ENCODE measurements around the gene ARL15. TPM values are rescaled to one million over a fixed set of nuclear protein-coding genes. Genes with fewer than 3 reads are reported as not detected.

ARL15 gene
- total and polyA plus RNA-seq, 2 donors (not counting 3 experiments of a cell fraction or from before 2014, with no cell fraction given), result 11.9 to 24.4 TPM

DNA sequence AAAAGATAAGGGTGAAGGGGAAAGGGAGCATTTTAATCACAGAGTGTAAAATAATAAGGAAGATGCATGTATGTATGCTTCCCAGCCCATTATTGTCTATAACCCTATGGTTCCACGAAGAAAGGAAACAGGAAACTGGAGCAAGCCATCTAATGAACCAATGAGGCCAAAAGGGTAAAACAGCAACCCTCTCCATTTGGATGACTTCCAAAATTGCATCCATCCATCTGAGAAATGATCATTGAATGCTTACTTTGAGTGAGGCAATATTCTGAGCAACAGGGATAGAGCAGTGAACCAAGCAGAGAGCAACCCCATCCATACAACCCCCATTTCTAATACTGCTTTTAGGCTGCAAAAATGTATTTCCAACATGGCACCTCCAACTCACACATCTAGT, 46.9 kb downstream of the ARL15 start:
- CTCF ChIA-PET, result no interaction called here
- Histone ChIP-seq H3K4me2 (ENCODE audit: insufficient read depth, low read length) (no peak overlapping the region), H4K20me1 (replicated peaks; ENCODE audit: control insufficient read depth, extremely low read depth, insufficient read depth, low read length) (no peaks in the 10 kb centered on the region), H3K36me3 (ENCODE audit: control insufficient read depth in 2 of 2, extremely low read depth in 1 of 2, insufficient read depth in 2 of 2, low read length in 2 of 2) (no peaks in the 10 kb centered on the region), H3K27me3 (ENCODE audit: control insufficient read depth in 2 of 2, insufficient read depth in 2 of 2, low read length in 2 of 2) (no peaks in the 10 kb centered on the region), H3K27ac (ENCODE audit: insufficient read depth, low read depth, low read length) (no peak overlapping the region), H3K4me3 (replicated peaks in 1 of 3; ENCODE audit: insufficient read depth in 1 of 3, low read depth in 1 of 3, low read length in 3 of 3) (no peak overlapping the region), H3K9me1 (replicated peaks; ENCODE audit: control insufficient read depth, extremely low read depth, insufficient read depth, low read length) (no peaks in the 10 kb centered on the region), H3K9ac (replicated peaks; ENCODE audit: extremely low read depth, insufficient read depth, low read length) (no peak overlapping the region), H3K4me1 (ENCODE audit: control insufficient read depth, extremely low read depth, insufficient read depth, low read length) (peaks cover 4% of the 10 kb centered on the region), H3K9me3 (replicated peaks; ENCODE audit: control insufficient read depth, insufficient read depth, low read length) (no peaks in the 10 kb centered on the region), H3K79me2 (ENCODE audit: control insufficient read depth, insufficient read depth, low read length) (no peaks in the 10 kb centered on the region), H2AFZ (ENCODE audit: low read depth, low read length) (no peak overlapping the region)
- FAIRE-seq, result no peak
- dilution Hi-C loops (cut with MboI; ENCODE audit: extremely low pct_ligation_motif_present, low sequenced_read_pairs) (no loop called here), intact Hi-C loops (cut with micrococcal nuclease) (no loop called here)
- TF ChIP-seq FOS (IDR thresholded peaks at IDR 0.05; ENCODE audit: borderline replicate concordance, insufficient read depth, low read length), result no peak
- TF ChIP-seq POLR2AphosphoS5 (IDR thresholded peaks at IDR 0.05; ENCODE audit: insufficient read depth, low read depth, low read length), result no peak
- TF ChIP-seq CTCF (IDR thresholded peaks at IDR 0.05; ENCODE audit: extremely low read depth in 1 of 2, insufficient read depth in 1 of 2, low read depth in 1 of 2, low read length in 2 of 2), result no peak
- TF ChIP-seq GATA2 (IDR thresholded peaks at IDR 0.05; ENCODE audit: insufficient read depth, insufficient read length, low read depth, low read length), result no peak
- TF ChIP-seq JUN (IDR thresholded peaks at IDR 0.05; ENCODE audit: borderline replicate concordance, insufficient read depth, insufficient read length, low read depth), result no peak
- TF ChIP-seq EZH2 (IDR thresholded peaks at IDR 0.05; ENCODE audit: borderline replicate concordance, low read depth, low read length, severe bottlenecking), result no peak
- TF ChIP-seq, protein P1, sequence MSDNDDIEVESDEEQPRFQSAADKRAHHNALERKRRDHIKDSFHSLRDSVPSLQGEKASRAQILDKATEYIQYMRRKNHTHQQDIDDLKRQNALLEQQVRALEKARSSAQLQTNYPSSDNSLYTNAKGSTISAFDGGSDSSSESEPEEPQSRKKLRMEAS (IDR thresholded peaks at IDR 0.05; ENCODE audit: insufficient read depth, insufficient read length), result no peak
- no peak for TF ChIP-seq POLR2A (IDR thresholded peaks at IDR 0.05; ENCODE audit: low read depth, low read length)
- no peak for TF ChIP-seq MYC (IDR thresholded peaks at IDR 0.05; ENCODE audit: low read depth, low read length)
- no TSS peak for BruUV-seq (replicated peaks)
- DNase-seq (ENCODE audit: low read depth, low spot score), result peak; percentile 27
- POLR2A ChIA-PET, result no interaction called here

Measured in endothelial cell of umbilical vein (primary cell).